SK-N-MC (cell line): ENCODE results near the gene ATP5F1C.
"Not testable (repeated sequence)": the region's sequence is repeated elsewhere in the genome, so short reads cannot be mapped to it uniquely, and the experiment has no call there.

ENCODE experiments used
- EZH2 ChIP-seq: fragments of 200-600 bp; sonication (generic); IDR thresholded peaks from one replicate; pipeline ENCODE4 v1.6.1; 2017; ENCODE audit warnings: antibody characterized with exemption
- POLR2AphosphoS5 ChIP-seq: IDR thresholded peaks from 2 replicates; pipeline ENCODE4 v1.6.1; 2012; ENCODE audit warnings: mild to moderate bottlenecking, low read depth, low read length, borderline replicate concordance

GRCh38 chr10:7811743-7812142 lies 23.8 kb downstream of the ATP5F1C start:
- TF ChIP-seq POLR2AphosphoS5, EZH2: not testable (repeated sequence)
